Mesenchymal stem cell (in vitro differentiated cells and primary cell): ENCODE results near the gene CLEC16A.

ENCODE experiments used
- DNase-seq: peaks from one replicate; pipeline ENCODE4 v3.0.0-alpha.2; 2013
- H2AFZ ChIP-seq: one replicate; pipeline ENCODE4 v1.6.1; 2013; ENCODE audit warnings: low read depth, mild to moderate bottlenecking, control low read depth, inconsistent platforms, low read length, moderate library complexity
- H2AK5ac ChIP-seq: 2 replicates; pipeline ENCODE4 v1.6.1; 2013; ENCODE audit warnings: low read length, moderate library complexity, mild to moderate bottlenecking, inconsistent platforms; ENCODE audit not compliant: severe bottlenecking
- H2BK120ac ChIP-seq: one replicate; pipeline ENCODE4 v1.6.1; 2013; ENCODE audit warnings: low read depth, mild to moderate bottlenecking, inconsistent platforms, low read length, moderate library complexity
- H2BK12ac ChIP-seq, 2 experiments: one replicate each; pipeline ENCODE4 v1.6.1; 2013; ENCODE audit warnings: inconsistent platforms in 2 of 2, low read length in 2 of 2, mild to moderate bottlenecking in 2 of 2, moderate library complexity in 2 of 2, control low read depth in 1 of 2
- H2BK15ac ChIP-seq: one replicate; pipeline ENCODE4 v1.6.1; 2013; ENCODE audit warnings: mild to moderate bottlenecking, low read depth, inconsistent platforms; ENCODE audit not compliant: poor library complexity, severe bottlenecking
- H2BK5ac ChIP-seq: 2 replicates; pipeline ENCODE4 v1.6.1; 2013; ENCODE audit warnings: low read depth, mild to moderate bottlenecking, low read length, control low read depth, inconsistent platforms; ENCODE audit not compliant: poor library complexity, severe bottlenecking
- H3K14ac ChIP-seq, 2 experiments: one replicate each; pipeline ENCODE4 v1.6.1; 2013; ENCODE audit warnings: inconsistent platforms in 2 of 2, low read length in 2 of 2, control low read depth in 1 of 2, mild to moderate bottlenecking in 1 of 2, moderate library complexity in 1 of 2
- H3K18ac ChIP-seq, 2 experiments: one replicate each; pipeline ENCODE4 v1.6.1; 2013; ENCODE audit warnings: inconsistent platforms in 2 of 2, low read length in 2 of 2, control low read depth in 1 of 2, low read depth in 1 of 2, mild to moderate bottlenecking in 1 of 2
- H3K23ac ChIP-seq, 2 experiments: one replicate each; pipeline ENCODE4 v1.6.1; 2013; ENCODE audit warnings: inconsistent platforms in 2 of 2, low read length in 2 of 2, mild to moderate bottlenecking in 2 of 2, moderate library complexity in 2 of 2, control low read depth in 1 of 2
- H3K27ac ChIP-seq: 2 replicates; pipeline ENCODE4 v1.5.1; 2013; ENCODE audit warnings: mild to moderate bottlenecking, moderate library complexity, low read length, control low read depth, inconsistent platforms; ENCODE audit not compliant: poor library complexity, severe bottlenecking
- H3K27me3 ChIP-seq, 2 experiments: 2 replicates each; pipeline versions ENCODE4 v1.6.1 to v1.7.0; 2013; ENCODE audit warnings: low read length in 2 of 2, mild to moderate bottlenecking in 2 of 2, moderate library complexity in 2 of 2, control low read depth in 1 of 2, inconsistent platforms in 1 of 2; ENCODE audit not compliant: control insufficient read depth in 1 of 2, insufficient read depth in 1 of 2
- H3K36me3 ChIP-seq, 2 experiments: 2 replicates each; pipeline versions ENCODE4 v1.6.1 to v1.7.0; 2013; ENCODE audit warnings: low read length in 2 of 2, control low read depth in 1 of 2, inconsistent platforms in 1 of 2, low read depth in 1 of 2, mild to moderate bottlenecking in 1 of 2; ENCODE audit not compliant: insufficient read depth in 2 of 2, control insufficient read depth in 1 of 2
- H3K4ac ChIP-seq, 2 experiments: one replicate each; pipeline ENCODE4 v1.6.1; 2013; ENCODE audit warnings: inconsistent platforms in 2 of 2, low read length in 2 of 2, mild to moderate bottlenecking in 2 of 2, moderate library complexity in 2 of 2, control low read depth in 1 of 2, low read depth in 1 of 2
- H3K4me1 ChIP-seq: 2 replicates; pipeline ENCODE4 v1.6.1; 2013; ENCODE audit warnings: low read depth, low read length, control low read depth; ENCODE audit not compliant: control insufficient read depth, insufficient read depth
- H3K4me2 ChIP-seq: 2 replicates; pipeline ENCODE4 v1.6.1; 2013; ENCODE audit warnings: low read length, mild to moderate bottlenecking, inconsistent platforms; ENCODE audit not compliant: poor library complexity, severe bottlenecking
- H3K4me3 ChIP-seq, 2 experiments: 2 replicates each; pipeline versions ENCODE4 v1.5.1 to v1.7.0; 2013; ENCODE audit warnings: low read length in 2 of 2, mild to moderate bottlenecking in 2 of 2, control low read depth in 1 of 2, low read depth in 1 of 2; ENCODE audit not compliant: insufficient read depth in 1 of 2
- H3K79me1 ChIP-seq: replicated peaks from 2 replicates; pipeline ENCODE4 v1.6.1; 2013; ENCODE audit warnings: mild to moderate bottlenecking, control low read depth, low read length, inconsistent platforms; ENCODE audit not compliant: poor library complexity, severe bottlenecking
- H3K9ac ChIP-seq: 2 replicates; pipeline ENCODE4 v1.7.0; 2013; ENCODE audit warnings: mild to moderate bottlenecking, low read length, moderate library complexity
- H3K9me3 ChIP-seq: 2 replicates; pipeline ENCODE4 v1.7.0; 2013; ENCODE audit warnings: mild to moderate bottlenecking, low read length; ENCODE audit not compliant: control insufficient read depth
- H4K8ac ChIP-seq: one replicate; pipeline ENCODE4 v1.6.1; 2013; ENCODE audit warnings: inconsistent platforms, mild to moderate bottlenecking, low read length, moderate library complexity
- H4K91ac ChIP-seq: one replicate; pipeline ENCODE4 v1.6.1; 2013; ENCODE audit warnings: mild to moderate bottlenecking, low read length, inconsistent platforms
- WGBS: methylation state at CpG from one replicate; pipeline ENCODE4 v1.1.7; 2013; ENCODE audit warnings: mixed read lengths; 5-methylcytosine and 5-hydroxymethylcytosine counted together

The CLEC16A gene

DNA sequence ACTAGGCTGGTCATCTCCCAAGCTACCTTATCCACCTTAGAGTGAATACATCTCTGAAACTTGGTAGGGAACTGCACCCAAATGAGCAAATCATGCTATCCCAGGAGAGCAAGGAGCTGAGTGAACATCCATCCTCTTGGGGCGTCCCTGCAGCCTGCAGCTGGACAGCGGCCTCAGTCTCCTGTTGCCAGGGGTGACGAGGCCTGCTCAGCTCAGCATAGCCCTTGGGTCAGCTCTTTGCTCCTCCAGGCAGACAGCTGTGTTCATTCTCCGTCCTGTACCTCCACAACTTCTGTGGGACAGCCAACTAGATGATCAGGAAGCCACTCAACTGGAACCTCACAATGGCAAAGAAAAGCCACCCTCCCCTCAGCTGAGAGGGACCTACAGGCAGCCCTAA lies 199.8 kb downstream of the CLEC16A start:
- H2BK5ac ChIP-seq: no peak overlapping the region
- H3K4me2 ChIP-seq: no peak overlapping the region
- H4K8ac ChIP-seq: no peak overlapping the region
- peaks cover 0 to 4% of the 10 kb centered on the region in 2 experiments for H3K27me3 ChIP-seq
- no peak overlapping the region for H2AFZ ChIP-seq
- no peak overlapping the region for H3K4me3 ChIP-seq
- no peak overlapping the region for H2BK15ac ChIP-seq
- no peak for DNase-seq
- no peak overlapping the region for H2BK12ac ChIP-seq
- H3K4me1 ChIP-seq: peaks cover 30% of the 10 kb centered on the region
- peaks cover 14% of the 10 kb centered on the region for H3K79me1 ChIP-seq
- H3K9me3 ChIP-seq: no peaks in the 10 kb centered on the region
- no peak overlapping the region for H3K27ac ChIP-seq
- no peak overlapping the region for H3K18ac ChIP-seq
- H2BK120ac ChIP-seq: no peak overlapping the region
- peak overlapping the region in 1 of 2 experiments; percentile 6 for H3K14ac ChIP-seq
- peak overlapping the region; percentile 9 for H2AK5ac ChIP-seq
- no peak overlapping the region for H4K91ac ChIP-seq
- H3K36me3 ChIP-seq: peaks cover 0 to 41% of the 10 kb centered on the region in 2 experiments
- H3K23ac ChIP-seq: no peak overlapping the region
- no peak overlapping the region for H3K4ac ChIP-seq
- no peak overlapping the region for H3K9ac ChIP-seq
- 97% methylated on average over 4 of the region's 4 CpGs for WGBS

DNA sequence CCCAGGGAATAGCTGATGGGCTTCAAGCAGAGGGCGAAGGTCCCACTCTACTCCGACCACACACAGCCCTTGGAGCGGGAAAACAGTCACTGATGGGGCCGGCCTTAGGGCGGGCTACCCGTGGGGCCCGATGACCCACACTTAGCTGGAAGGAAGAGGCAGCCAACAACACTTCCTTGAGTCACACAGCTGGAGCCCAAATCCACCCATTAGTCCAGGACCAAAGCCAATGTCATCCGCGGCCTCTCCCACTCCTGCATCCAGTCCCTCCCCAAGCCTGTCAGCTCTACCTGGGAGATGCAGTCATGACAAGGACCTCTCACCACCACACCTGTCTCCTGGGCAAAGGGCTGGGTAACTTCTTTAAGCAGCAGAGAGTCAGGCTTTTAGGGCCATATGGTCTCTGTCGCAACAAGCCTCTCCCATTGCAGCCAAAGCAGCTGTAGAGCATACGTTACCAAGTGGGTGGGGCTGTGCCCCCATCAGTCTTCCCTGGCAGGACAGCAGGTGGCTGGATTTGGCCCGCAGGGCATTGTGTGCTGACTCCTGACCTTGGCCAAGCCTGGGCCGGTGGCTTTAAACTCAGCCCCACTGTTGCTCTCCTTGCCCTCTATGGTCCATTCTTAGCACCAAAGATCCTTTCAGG lies 200.9 kb downstream of the CLEC16A start:
- peaks cover 27% of the 10 kb centered on the region for H3K4me1 ChIP-seq
- H3K9me3 ChIP-seq: no peaks in the 10 kb centered on the region
- H2BK120ac ChIP-seq: no peak overlapping the region
- H3K18ac ChIP-seq: no peak overlapping the region
- H2BK15ac ChIP-seq: no peak overlapping the region
- no peak overlapping the region for H2BK5ac ChIP-seq
- peaks cover 16% of the 10 kb centered on the region for H3K79me1 ChIP-seq
- no peak overlapping the region for H2AFZ ChIP-seq
- WGBS: 94% methylated on average over 13 of the region's 13 CpGs
- H3K23ac ChIP-seq: no peak overlapping the region
- no peak overlapping the region for H3K4ac ChIP-seq
- H3K14ac ChIP-seq: no peak overlapping the region
- H2BK12ac ChIP-seq: no peak overlapping the region
- H4K91ac ChIP-seq: no peak overlapping the region
- no peak overlapping the region for H3K4me2 ChIP-seq
- DNase-seq: no peak
- peaks cover 0 to 2% of the 10 kb centered on the region in 2 experiments for H3K27me3 ChIP-seq
- H3K9ac ChIP-seq: no peak overlapping the region
- H3K36me3 ChIP-seq: peaks cover 2 to 43% of the 10 kb centered on the region in 2 experiments
- no peak overlapping the region for H3K27ac ChIP-seq
- no peak overlapping the region for H4K8ac ChIP-seq
- no peak overlapping the region for H2AK5ac ChIP-seq
- H3K4me3 ChIP-seq: no peak overlapping the region

DNA sequence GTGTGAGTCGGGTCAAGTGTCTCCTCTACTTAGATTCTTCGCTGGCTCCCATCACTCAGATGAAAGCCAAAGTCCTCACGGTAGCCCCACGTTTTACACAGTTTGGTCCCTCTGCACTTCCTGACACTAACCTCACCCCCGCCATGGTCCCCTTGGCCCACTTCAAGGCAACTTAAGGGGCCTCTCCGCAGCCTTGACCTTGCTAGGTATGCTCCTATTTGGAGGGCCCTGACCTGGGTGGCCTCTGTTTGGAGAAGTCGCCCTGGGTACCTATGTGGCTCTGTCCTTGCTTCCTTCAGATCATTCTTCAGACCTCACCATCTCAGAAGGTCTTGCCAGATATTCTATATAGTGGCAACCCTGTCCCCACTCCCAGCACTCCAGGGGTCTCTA lies 201.5 kb downstream of the CLEC16A start:
- H2BK120ac ChIP-seq: no peak overlapping the region
- no peak overlapping the region for H4K8ac ChIP-seq
- no peak overlapping the region for H4K91ac ChIP-seq
- no peak overlapping the region for H2BK12ac ChIP-seq
- H2BK5ac ChIP-seq: no peak overlapping the region
- H2AK5ac ChIP-seq: no peak overlapping the region
- peaks cover 22% of the 10 kb centered on the region for H3K4me1 ChIP-seq
- H2AFZ ChIP-seq: no peak overlapping the region
- no peak overlapping the region for H3K18ac ChIP-seq
- H3K36me3 ChIP-seq: peaks cover 4 to 40% of the 10 kb centered on the region in 2 experiments
- DNase-seq: no peak
- no peaks in the 10 kb centered on the region for H3K27me3 ChIP-seq
- no peaks in the 10 kb centered on the region for H3K9me3 ChIP-seq
- peaks cover 17% of the 10 kb centered on the region for H3K79me1 ChIP-seq
- no peak overlapping the region for H3K9ac ChIP-seq
- H3K14ac ChIP-seq: no peak overlapping the region
- H3K23ac ChIP-seq: no peak overlapping the region
- 94% methylated on average over 7 of the region's 7 CpGs for WGBS
- H2BK15ac ChIP-seq: no peak overlapping the region
- no peak overlapping the region for H3K27ac ChIP-seq
- no peak overlapping the region for H3K4me2 ChIP-seq
- no peak overlapping the region for H3K4ac ChIP-seq
- no peak overlapping the region for H3K4me3 ChIP-seq

DNA sequence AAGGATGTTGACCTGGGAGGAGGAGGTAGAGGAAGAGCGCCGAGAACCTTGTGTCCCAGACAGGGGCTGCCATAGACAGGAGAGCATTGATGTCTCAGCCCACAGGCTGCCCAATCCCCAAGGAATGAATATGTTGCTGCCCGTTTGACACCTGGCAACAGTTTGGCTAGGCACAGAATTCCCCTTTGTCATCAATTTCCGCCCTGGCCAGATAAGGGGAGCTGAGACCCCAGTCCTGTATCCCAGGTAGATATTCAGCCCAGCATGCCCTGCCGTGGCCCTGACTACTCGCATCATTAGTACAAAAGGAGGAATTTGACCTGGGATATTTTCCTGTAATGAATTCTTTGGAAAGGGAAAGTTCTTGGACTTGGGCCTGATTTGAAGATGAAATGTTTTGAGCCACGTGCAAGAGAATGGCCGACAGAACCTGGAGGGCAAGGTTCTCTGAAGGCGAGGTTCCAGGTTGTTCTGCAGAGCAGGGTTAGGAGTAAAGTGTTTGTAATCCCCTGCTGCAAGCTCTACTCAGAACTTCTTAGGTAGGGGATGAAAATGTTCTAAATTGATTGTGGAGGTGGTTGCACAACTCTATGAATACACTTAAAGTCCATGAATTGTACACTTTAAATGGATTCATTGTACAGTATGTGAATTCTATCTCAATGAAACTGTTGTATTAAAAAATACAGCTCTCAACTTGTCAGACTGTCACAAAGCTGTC lies 202.8 kb downstream of the CLEC16A start:
- Histone ChIP-seq H2BK5ac (no peak overlapping the region), H4K91ac (no peak overlapping the region), H2BK15ac (peak overlapping the region; percentile 71), H4K8ac (no peak overlapping the region), H2BK120ac (no peak overlapping the region), H3K4me3 (no peak overlapping the region), H2BK12ac (no peak overlapping the region), H3K4me1 (peaks cover 8% of the 10 kb centered on the region), H3K18ac (no peak overlapping the region), H3K4me2 (no peak overlapping the region), H2AFZ (no peak overlapping the region), H3K23ac (no peak overlapping the region), H3K14ac (no peak overlapping the region), H3K9ac (no peak overlapping the region), H3K36me3 (peaks cover 4 to 40% of the 10 kb centered on the region in 2 experiments), H3K79me1 (peaks cover 18% of the 10 kb centered on the region), H3K27me3 (no peaks in the 10 kb centered on the region), H3K27ac (no peak overlapping the region), H3K4ac (no peak overlapping the region), H3K9me3 (no peaks in the 10 kb centered on the region), H2AK5ac (no peak overlapping the region)
- WGBS: 97% methylated on average over 9 of the region's 9 CpGs
- no peak for DNase-seq
